Tibial nerve (tissue), 4 donors: ENCODE data around the gene ITIH4.

ENCODE experiments used
- CTCF ChIP-seq, 5 experiments: fragments of 200-600 bp in 3 of 5; fragments of 450-650 bp in 2 of 5; sonication (generic) in 3 of 5; IDR thresholded peaks; one replicate each; pipeline ENCODE4 v1.5.1; 2016 to 2019; ENCODE audit warnings: antibody characterized with exemption in 5 of 5, mild to moderate bottlenecking in 3 of 5, moderate library complexity in 2 of 5
- EP300 ChIP-seq, 2 donors: sonication (generic); formaldehyde crosslinking; IDR thresholded peaks; one replicate each; pipeline ENCODE4 v1.6.1; 2017; ENCODE audit warnings: antibody characterized with exemption in 2 of 2, mild to moderate bottlenecking in 1 of 2
- POLR2A ChIP-seq, 2 donors: fragments of 450-650 bp; IDR thresholded peaks; one replicate each; pipeline ENCODE4 v1.6.1; 2017; ENCODE audit warnings: antibody characterized with exemption in 2 of 2, mild to moderate bottlenecking in 2 of 2, moderate library complexity in 2 of 2

GRCh38 chr3:52841211-52841980, 10.9 kb upstream of the ITIH4 start:
- no peak for TF ChIP-seq CTCF (IDR thresholded peaks at IDR 0.05)
- TF ChIP-seq POLR2A (IDR thresholded peaks at IDR 0.05), result no peak
- TF ChIP-seq EP300 (IDR thresholded peaks at IDR 0.05), result no peak
